Heart right ventricle (tissue), 16 donors: ENCODE results near the gene PLCB1. TPM values are rescaled to one million over a fixed set of nuclear protein-coding genes. Genes with fewer than 3 reads are reported as not detected.

Experiments used
- ATAC-seq, 8 donors: fragments of 200-7000 bp; cut with Tn5 transposase; one replicate each; pipeline ENCODE4 v1.9.1; 2020; ENCODE audit warnings: mild to moderate bottlenecking in 8 of 8, moderate library complexity in 8 of 8, moderate number of reproducible peaks in 1 of 8
- DNase-seq, 2 donors: peaks; one replicate each; pipeline ENCODE4 v3.0.0-alpha.2; 2020
- H3K27ac ChIP-seq, 10 donors: fragments of 200-600 bp; sonication (generic) in 2 of 10; one replicate each; pipeline versions ENCODE4 v1.5.0 to v1.8.0; 2020 to 2022; ENCODE audit warnings: mild to moderate bottlenecking in 3 of 10
- H3K27me3 ChIP-seq, 7 donors: fragments of 200-600 bp; one replicate each; pipeline ENCODE4 v1.8.0; 2021 to 2022; ENCODE audit warnings: mild to moderate bottlenecking in 2 of 7
- H3K36me3 ChIP-seq, 9 donors: fragments of 200-600 bp; sonication (generic) in 1 of 9; one replicate each; pipeline versions ENCODE4 v1.5.0 to v1.8.0; 2020 to 2022; ENCODE audit warnings: mild to moderate bottlenecking in 2 of 9
- H3K4me1 ChIP-seq, 9 donors: fragments of 200-600 bp; sonication (generic) in 1 of 9; one replicate each; pipeline versions ENCODE4 v1.5.0 to v1.8.0; 2020 to 2022; ENCODE audit warnings: mild to moderate bottlenecking in 4 of 9
- H3K4me3 ChIP-seq, 10 donors: fragments of 200-600 bp; sonication (generic) in 2 of 10; one replicate each; pipeline versions ENCODE4 v1.5.0 to v1.8.0; 2020 to 2022; ENCODE audit warnings: mild to moderate bottlenecking in 7 of 10, moderate library complexity in 2 of 10
- H3K9me3 ChIP-seq, 11 donors: fragments of 200-600 bp in 10 of 11; sonication (generic) in 2 of 11; one replicate each; pipeline versions ENCODE4 v1.5.0 to v1.8.0; 2013 to 2022; ENCODE audit warnings: mild to moderate bottlenecking in 2 of 11, control low read depth in 1 of 11, moderate library complexity in 1 of 11
- WGBS, 2 donors: extraction: QIAGEN DNeasy Blood & Tissue Kit; methylation state at CpG; one replicate each; pipeline ENCODE4 v1.1.7; 2013; ENCODE audit warnings: inconsistent platforms in 1 of 2; 5-methylcytosine and 5-hydroxymethylcytosine counted together
- intact Hi-C, 10 donors: fragments of 100-400 bp; cut with DNase I; formaldehyde crosslinking; loops; one replicate each; pipeline versions ENCODE4 v1.11.1 to v1.14.2; 2022
- polyA plus RNA-seq, 2 donors: library from polyadenylated mRNA; stranded (reverse); fragments of 200-250 nt; gene quantifications; one replicate each; pipeline ENCODE4 v1.2.3, GENCODE V29; 2013
- total RNA-seq, 10 donors: library from RNA; stranded (reverse); fragmentation: NEBNext Ultra II Directional in 3 of 10; extraction: Animal tissue kit (Norgen Biotek cat#: 25700) in 3 of 10; gene quantifications; one replicate each; pipeline versions ENCODE4 v1.2.1 to v1.2.4, GENCODE V29; 2021 to 2023
- TF ChIP-seq, protein P1 (sequence below), 9 donors: fragments of 200-600 bp; sonication (generic) in 2 of 9; IDR thresholded peaks; one replicate each; pipeline versions ENCODE4 v1.5.0 to v1.8.0; 2021 to 2022; ENCODE audit warnings: antibody characterized with exemption in 9 of 9, mild to moderate bottlenecking in 5 of 9, moderate library complexity in 1 of 9
- donor health status: Arrhythmogenic right ventricular cardiomyopathy.
- donor health status: ischemic (EF 13 %, LVEDD 7.1; RV severe dilation, severe dysfunction).
- donor health status: healthy with polysubstance abuse.
- donor health status: DM: no; HTN: yes; CAD: no.
- donor health status: DM: no; HTN: no; CAD: no.
- donor health status: ischemic (EF 25% LVEDD 6.9; RV normal size, moderate dysfunction).
- donor health status: ischemic (EF 25% LVEDD 5.7; RV mildly dilated, moderate dysfunction).
- donor health status: healthy.
- donor health status: DM: yes; HTN: yes; CAD: no.
- donor health status: Ischemic cardiomyopathy.
- donor health status: ischemic (EF 35%, LVEDD 5.7; RV mildly dilated, moderate dysfunction).
- donor health status: nonischemic (EF 11% LVEDD 7.7; RV severe dilation, severe dysfunction).
- donor health status: DM: yes; HTN: yes; CAD: no.
- donor health status: PGD.
- donor health status: ischemic (EF 29% LVEDD 5.4; RV normal size, mild dysfunction).
- donor health status: nonischemic (EF 23%, LVEDD 6.1; RV moderate dilation, normal function).

PLCB1 gene
- total and polyA plus RNA-seq, 12 donors, result 2.2 to 12.7 (median 7.1) TPM

DNA sequence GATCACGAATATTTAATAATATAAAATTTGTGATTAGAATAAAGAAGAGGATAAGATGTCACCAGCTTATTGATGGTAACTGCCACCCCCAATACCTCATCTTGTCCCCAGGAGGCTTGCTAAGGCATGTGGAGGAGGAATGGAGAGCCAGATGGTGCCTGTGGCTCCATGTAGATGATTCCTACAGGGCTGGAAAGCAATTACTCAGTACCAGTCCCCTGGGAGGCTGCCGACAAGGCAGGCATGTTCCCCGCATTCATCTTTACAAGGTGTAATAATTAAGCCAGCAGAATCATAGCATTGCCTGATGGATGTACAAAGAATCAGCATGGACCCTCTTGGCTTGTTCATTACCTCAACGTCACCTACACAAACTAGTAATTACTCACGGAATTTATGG lies 155.3 kb downstream of the PLCB1 start:
- no peak for ATAC-seq
- TF ChIP-seq, protein P1, sequence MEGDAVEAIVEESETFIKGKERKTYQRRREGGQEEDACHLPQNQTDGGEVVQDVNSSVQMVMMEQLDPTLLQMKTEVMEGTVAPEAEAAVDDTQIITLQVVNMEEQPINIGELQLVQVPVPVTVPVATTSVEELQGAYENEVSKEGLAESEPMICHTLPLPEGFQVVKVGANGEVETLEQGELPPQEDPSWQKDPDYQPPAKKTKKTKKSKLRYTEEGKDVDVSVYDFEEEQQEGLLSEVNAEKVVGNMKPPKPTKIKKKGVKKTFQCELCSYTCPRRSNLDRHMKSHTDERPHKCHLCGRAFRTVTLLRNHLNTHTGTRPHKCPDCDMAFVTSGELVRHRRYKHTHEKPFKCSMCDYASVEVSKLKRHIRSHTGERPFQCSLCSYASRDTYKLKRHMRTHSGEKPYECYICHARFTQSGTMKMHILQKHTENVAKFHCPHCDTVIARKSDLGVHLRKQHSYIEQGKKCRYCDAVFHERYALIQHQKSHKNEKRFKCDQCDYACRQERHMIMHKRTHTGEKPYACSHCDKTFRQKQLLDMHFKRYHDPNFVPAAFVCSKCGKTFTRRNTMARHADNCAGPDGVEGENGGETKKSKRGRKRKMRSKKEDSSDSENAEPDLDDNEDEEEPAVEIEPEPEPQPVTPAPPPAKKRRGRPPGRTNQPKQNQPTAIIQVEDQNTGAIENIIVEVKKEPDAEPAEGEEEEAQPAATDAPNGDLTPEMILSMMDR (IDR thresholded peaks at IDR 0.05), result no peak
- Histone ChIP-seq H3K27me3 (no peaks in the 10 kb centered on the region), H3K9me3 (no peaks in the 10 kb centered on the region), H3K27ac (no peak overlapping the region), H3K36me3 (no peaks in the 10 kb centered on the region), H3K4me1 (peaks cover 0 to 8% (median 0%) of the 10 kb centered on the region in 9 donors), H3K4me3 (no peak overlapping the region)
- no peak for DNase-seq
- intact Hi-C loops, result no loop called here
- 82 to 85% methylated on average over 5 of the region's 5 CpGs for WGBS, 2 donors

DNA sequence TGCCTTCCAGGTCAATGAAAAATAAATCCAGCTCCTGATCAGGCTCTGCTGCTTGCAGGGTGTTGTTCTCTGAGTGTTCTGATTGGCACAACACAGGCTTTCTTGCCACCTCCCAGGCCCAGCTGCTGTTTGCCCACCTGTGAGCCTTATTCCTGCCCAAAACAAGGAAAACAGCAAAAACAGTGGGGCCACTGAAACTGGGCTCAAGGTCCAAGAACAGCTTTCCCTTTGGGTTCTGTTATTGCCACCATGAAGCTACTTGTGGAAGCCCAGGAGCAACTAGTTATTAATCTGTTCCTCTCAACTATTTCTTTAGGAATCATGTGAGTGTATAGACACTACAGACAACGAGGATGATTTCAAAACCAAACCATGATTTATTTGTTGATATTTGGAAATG lies 159.1 kb downstream of the PLCB1 start:
- Histone ChIP-seq H3K27ac (no peak overlapping the region), H3K4me3 (no peak overlapping the region), H3K36me3 (no peaks in the 10 kb centered on the region), H3K9me3 (no peaks in the 10 kb centered on the region), H3K4me1 (peaks cover 0 to 8% (median 0%) of the 10 kb centered on the region in 9 donors), H3K27me3 (no peaks in the 10 kb centered on the region)
- DNase-seq (no peak), ATAC-seq (no peak)
- 97 to 98% methylated on average over 1 of the region's 1 CpG for WGBS, 2 donors
- intact Hi-C loops, result no loop called here
- TF ChIP-seq, protein P1 (IDR thresholded peaks at IDR 0.05), result no peak

DNA sequence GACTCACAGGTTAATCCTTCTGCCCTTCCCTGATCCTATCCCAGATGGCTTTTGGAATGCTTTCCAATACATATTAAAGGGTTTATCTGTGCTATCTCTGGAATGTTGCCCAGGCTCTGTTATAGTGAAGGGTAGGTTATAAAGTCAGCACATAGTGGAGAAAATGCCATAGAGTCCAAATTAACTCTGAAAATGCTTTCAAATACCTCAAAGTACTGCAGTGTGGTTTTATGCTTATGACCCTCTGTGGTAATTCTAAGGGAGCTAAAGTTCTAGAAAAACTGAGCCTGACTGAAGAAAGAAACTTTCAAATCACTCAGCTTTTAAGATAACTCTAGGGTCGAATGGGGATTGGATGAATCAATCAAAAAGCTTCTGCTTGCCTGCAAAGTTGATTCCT lies 159.8 kb downstream of the PLCB1 start:
- ATAC-seq, result no peak
- DNase-seq, result no peak
- no peaks in the 10 kb centered on the region for H3K36me3 ChIP-seq
- TF ChIP-seq, protein P1 (IDR thresholded peaks at IDR 0.05), result no peak
- no peak overlapping the region for H3K27ac ChIP-seq
- no peak overlapping the region for H3K4me3 ChIP-seq
- no peaks in the 10 kb centered on the region for H3K9me3 ChIP-seq
- no peaks in the 10 kb centered on the region for H3K27me3 ChIP-seq
- intact Hi-C loops, result no loop called here
- peaks cover 0 to 8% (median 0%) of the 10 kb centered on the region in 9 donors for H3K4me1 ChIP-seq
- WGBS, 2 donors, result 67 to 75% methylated on average over 1 of the region's 1 CpG

GRCh38 chr20:8292793-8293192 lies 160.7 kb downstream of the PLCB1 start:
- ATAC-seq (no peak), DNase-seq (no peak)
- no peaks in the 10 kb centered on the region for H3K36me3 ChIP-seq
- no peaks in the 10 kb centered on the region for H3K27me3 ChIP-seq
- TF ChIP-seq, protein P1 (IDR thresholded peaks at IDR 0.05), result no peak
- 59 to 85% methylated on average over 1 of the region's 1 CpG for WGBS, 2 donors
- intact Hi-C loops, result no loop called here
- H3K4me1 ChIP-seq, result peaks cover 0 to 8% (median 0%) of the 10 kb centered on the region in 9 donors
- H3K9me3 ChIP-seq, result no peaks in the 10 kb centered on the region
- H3K27ac ChIP-seq, result no peak overlapping the region
- H3K4me3 ChIP-seq, result no peak overlapping the region
